ENCODE data around the gene SUN5.

Gene SUN5

GRCh38 chr20:32934580-32934979, 69.7 kb downstream of the SUN5 start:
- TF ChIP-seq, protein P1, sequence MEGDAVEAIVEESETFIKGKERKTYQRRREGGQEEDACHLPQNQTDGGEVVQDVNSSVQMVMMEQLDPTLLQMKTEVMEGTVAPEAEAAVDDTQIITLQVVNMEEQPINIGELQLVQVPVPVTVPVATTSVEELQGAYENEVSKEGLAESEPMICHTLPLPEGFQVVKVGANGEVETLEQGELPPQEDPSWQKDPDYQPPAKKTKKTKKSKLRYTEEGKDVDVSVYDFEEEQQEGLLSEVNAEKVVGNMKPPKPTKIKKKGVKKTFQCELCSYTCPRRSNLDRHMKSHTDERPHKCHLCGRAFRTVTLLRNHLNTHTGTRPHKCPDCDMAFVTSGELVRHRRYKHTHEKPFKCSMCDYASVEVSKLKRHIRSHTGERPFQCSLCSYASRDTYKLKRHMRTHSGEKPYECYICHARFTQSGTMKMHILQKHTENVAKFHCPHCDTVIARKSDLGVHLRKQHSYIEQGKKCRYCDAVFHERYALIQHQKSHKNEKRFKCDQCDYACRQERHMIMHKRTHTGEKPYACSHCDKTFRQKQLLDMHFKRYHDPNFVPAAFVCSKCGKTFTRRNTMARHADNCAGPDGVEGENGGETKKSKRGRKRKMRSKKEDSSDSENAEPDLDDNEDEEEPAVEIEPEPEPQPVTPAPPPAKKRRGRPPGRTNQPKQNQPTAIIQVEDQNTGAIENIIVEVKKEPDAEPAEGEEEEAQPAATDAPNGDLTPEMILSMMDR (IDR thresholded peaks at IDR 0.05; ENCODE audit: low read depth, low read length, missing control alignments), result no peak

More at GRCh38 chr20:32934580-32934979, 69.7 kb downstream of the SUN5 start:
- DNase-seq (ENCODE audit: low read depth), result no peak
- H3K4me3 ChIP-seq (ENCODE audit: low read depth, low read length), result no peak overlapping the region
- in situ Hi-C loops (cut with HindIII; ENCODE audit: low sequenced_read_pairs), result no loop called here
